Measurements from ENCODE around the gene ACSL1.

- TF ChIP-seq CTCF (conservative IDR thresholded peaks at IDR 0.05; ENCODE audit: low read depth in 2 of 2) (no peak), ETS1 (IDR thresholded peaks at IDR 0.05) (no peak), ZNF331 (CRISPR knock-in tag; IDR thresholded peaks at IDR 0.05; ENCODE audit: low read depth) (no peak), EZH2 (IDR thresholded peaks at IDR 0.05; ENCODE audit: low read depth, unreplicated experiment) (no peak)
- TF ChIP-seq, protein P1, sequence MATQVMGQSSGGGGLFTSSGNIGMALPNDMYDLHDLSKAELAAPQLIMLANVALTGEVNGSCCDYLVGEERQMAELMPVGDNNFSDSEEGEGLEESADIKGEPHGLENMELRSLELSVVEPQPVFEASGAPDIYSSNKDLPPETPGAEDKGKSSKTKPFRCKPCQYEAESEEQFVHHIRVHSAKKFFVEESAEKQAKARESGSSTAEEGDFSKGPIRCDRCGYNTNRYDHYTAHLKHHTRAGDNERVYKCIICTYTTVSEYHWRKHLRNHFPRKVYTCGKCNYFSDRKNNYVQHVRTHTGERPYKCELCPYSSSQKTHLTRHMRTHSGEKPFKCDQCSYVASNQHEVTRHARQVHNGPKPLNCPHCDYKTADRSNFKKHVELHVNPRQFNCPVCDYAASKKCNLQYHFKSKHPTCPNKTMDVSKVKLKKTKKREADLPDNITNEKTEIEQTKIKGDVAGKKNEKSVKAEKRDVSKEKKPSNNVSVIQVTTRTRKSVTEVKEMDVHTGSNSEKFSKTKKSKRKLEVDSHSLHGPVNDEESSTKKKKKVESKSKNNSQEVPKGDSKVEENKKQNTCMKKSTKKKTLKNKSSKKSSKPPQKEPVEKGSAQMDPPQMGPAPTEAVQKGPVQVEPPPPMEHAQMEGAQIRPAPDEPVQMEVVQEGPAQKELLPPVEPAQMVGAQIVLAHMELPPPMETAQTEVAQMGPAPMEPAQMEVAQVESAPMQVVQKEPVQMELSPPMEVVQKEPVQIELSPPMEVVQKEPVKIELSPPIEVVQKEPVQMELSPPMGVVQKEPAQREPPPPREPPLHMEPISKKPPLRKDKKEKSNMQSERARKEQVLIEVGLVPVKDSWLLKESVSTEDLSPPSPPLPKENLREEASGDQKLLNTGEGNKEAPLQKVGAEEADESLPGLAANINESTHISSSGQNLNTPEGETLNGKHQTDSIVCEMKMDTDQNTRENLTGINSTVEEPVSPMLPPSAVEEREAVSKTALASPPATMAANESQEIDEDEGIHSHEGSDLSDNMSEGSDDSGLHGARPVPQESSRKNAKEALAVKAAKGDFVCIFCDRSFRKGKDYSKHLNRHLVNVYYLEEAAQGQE (IDR thresholded peaks at IDR 0.05; ENCODE audit: unreplicated experiment): no peak
Observed at GRCh38 chr4:184825141-184825895, 450 bp downstream of the ACSL1 start.

Measured in GM23338 (cell line).